HPDE6-E6E7 (cell line): ENCODE results near the gene CORO2A.
"Not testable (repeated sequence)": the region's sequence is repeated elsewhere in the genome, so short reads cannot be mapped to it uniquely, and the experiment has no call there.

Experiments used
- DNase-seq: peaks from one replicate; pipeline ENCODE4 v3.0.0; 2011; ENCODE audit warnings: missing footprints; ENCODE audit errors: extremely low spot score

Gene CORO2A

GRCh38 chr9:98191671-98192502 is 550 bp downstream of the CORO2A start:
- DNase-seq: peak; percentile 54

GRCh38 chr9:98191181-98191608 is 1.2 kb downstream of the CORO2A start:
- DNase-seq: no peak

- DNase-seq: no peak
Observed at GRCh38 chr9:98190757-98191105, 1.7 kb downstream of the CORO2A start.

DNA sequence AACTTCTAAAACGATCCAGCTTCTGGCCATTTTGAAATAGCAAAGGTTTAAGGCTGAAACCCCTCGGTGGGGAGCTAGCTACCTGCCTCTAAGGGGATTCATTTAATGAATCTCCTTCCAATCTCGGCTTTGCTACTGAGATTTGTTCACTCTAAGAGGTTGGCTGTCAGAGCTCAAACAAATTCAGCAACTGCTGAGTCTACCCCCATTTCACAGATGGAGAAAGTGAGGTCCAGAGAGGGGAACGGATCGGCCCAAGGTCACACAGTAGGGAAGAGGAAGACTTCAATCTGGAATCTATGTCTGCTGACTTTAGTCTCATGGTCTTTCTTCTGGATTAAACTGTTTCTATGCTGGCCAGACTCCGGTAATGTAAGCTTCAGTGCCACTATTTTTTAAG is 3.0 kb downstream of the CORO2A start:
- DNase-seq: no peak

DNA sequence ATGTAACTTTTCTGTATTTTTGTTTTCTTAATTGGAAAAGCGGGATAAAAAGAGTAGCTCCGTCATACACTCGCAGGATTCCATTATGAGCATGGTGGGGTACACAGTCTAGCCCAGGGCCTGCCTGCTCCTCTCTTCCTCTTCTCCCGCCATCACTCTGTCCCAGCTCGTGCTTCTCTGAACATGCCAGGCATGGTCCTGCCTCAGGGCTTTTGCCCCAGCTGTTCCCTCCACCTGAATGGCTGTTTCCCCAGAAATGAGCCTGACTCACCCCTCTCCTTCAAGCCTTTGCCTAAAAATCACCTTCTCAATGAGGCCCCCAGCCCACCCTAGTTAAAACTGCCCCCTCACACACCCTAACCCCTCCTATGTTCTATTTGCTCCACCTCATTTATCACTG is 4.5 kb downstream of the CORO2A start:
- no peak for DNase-seq

DNA sequence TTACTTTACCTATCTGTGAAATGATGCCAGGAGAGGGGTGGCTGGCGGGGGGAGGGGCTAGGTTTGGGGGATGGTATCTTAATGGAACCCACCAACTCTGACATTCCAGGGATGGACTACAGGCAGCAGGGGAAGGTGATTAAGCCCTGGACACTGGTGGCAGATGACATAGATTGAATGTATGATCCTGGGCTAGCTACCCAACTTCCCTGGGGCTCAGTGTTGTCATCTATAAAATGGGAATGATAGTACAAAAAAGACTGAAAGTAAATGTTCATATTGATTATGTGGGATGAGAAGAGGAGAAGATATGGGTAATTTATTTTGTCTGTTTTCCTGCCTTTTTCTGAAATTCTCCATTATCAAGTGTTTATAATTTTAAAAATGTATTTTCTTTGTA is 6.2 kb downstream of the CORO2A start:
- DNase-seq: no peak

GRCh38 chr9:98185611-98186171 is 6.7 kb downstream of the CORO2A start:
- DNase-seq: no peak

DNA sequence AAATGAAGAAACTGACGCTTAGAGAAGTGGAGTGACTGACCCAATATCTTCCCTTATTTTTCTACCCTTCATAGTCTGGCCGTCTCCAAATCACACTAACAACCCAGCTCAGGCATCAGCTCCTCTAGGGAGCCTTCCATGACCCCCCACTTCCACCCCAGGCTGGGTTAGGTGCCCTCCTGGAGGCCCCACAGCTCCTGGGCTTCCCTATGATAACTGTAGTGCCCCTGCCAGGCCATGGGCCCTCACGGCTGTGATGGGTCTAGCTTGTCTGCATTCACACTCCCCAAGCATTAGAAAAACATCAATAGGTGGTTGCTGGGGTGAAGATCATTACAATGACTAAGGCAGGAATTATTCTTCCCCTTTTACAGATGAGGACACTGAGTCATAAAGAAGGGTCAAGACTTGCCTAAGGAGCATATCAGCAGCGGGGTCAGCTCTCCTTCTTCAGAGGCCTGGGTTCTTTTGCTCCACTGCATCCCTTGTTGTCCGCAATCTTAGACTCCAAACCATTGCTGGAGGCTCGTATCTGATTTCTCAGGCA is 7.3 kb downstream of the CORO2A start:
- no peak for DNase-seq

- no peak for DNase-seq
Observed at GRCh38 chr9:98184326-98184725, 8.1 kb downstream of the CORO2A start.

DNA sequence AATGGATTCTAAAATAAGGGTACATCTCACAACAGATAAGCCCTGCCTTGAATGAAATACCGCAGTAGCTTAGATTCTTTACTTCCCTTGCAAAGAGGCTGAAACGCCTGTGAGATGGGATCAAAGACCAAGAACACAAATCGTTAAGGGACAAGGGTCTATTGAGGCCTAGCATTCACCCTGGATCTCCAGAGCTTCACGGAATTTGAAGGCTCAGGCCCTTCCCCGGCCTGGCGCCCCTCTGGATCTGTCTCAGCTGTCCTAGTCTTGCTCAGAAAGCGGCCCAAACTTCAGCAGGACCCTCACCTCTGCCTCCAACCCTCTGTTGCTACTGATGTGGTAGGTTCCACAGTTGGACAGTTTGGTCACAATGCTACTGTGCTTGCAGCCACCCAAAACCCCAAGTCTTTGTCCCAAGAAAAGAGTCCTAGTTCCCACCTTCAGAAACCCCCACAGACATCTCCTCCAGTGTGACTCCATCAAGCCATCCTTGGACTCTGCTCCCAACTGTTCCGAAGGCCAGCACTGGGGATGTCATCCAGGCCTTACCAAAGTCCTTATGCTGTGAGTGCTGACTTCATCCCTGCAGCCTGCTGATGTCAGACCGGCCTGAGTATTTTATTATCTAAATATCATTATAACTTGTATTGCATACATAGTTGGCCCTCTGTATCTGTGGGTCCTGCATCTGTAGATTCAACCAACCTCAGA is 9.4 kb downstream of the CORO2A start:
- DNase-seq: no peak

DNA sequence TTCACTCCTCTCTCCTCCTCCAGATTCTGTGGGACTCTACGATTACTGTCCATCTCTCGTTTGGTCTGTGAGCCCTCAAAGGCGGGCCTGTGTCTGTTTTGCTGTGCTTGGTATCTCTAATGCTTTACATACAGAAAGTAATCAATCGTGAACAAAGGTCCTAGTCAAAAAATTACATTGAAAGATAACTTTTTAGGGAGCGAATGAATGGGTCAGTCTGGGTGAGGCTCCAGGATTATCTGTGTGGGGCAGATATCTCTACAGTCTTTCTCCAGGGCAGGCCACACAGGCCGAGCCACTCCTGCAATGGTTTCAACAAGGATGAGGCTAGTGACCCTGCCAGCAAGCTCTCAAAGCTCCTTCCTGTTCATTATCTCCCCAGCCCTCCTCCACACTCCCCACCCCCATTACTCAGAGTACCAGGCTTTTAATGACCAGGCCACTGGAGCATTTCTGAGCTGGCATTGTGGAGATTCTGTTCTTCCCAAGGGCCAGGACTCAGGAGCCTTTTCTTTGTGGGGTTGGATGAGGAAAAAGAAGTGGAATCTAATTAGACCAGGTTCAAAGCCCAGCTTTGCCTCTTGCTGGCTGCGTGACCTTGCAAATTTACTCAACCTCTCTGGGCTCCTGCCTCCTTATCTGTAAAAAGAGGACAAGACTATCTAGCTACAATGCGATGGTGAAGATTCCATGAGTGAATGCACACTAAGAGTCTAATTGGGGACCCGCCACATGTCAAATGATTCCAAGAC is 10.2 kb downstream of the CORO2A start:
- DNase-seq: no peak

- DNase-seq: no peak
Observed at GRCh38 chr9:98181746-98182068, 10.7 kb downstream of the CORO2A start.

DNA sequence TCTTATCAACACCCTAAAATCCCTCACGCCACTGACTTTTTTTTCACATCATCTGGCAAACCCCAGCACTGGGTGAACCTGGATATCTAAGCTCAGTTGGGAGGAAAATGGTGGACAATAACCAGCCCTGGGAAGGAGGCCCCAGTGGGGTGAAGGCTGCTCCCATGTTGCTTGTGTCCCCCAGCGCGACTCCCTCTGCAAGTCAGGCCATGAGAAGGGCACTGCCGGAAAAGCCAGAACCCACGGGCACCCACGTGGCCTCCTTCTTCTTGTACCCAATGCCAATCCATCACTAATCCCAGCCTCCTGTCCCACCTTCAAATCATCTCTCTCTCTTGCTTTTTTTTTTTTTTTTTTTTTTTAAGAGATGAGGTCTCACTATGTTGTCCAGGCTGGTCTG is 11.4 kb downstream of the CORO2A start:
- no peak for DNase-seq

DNA sequence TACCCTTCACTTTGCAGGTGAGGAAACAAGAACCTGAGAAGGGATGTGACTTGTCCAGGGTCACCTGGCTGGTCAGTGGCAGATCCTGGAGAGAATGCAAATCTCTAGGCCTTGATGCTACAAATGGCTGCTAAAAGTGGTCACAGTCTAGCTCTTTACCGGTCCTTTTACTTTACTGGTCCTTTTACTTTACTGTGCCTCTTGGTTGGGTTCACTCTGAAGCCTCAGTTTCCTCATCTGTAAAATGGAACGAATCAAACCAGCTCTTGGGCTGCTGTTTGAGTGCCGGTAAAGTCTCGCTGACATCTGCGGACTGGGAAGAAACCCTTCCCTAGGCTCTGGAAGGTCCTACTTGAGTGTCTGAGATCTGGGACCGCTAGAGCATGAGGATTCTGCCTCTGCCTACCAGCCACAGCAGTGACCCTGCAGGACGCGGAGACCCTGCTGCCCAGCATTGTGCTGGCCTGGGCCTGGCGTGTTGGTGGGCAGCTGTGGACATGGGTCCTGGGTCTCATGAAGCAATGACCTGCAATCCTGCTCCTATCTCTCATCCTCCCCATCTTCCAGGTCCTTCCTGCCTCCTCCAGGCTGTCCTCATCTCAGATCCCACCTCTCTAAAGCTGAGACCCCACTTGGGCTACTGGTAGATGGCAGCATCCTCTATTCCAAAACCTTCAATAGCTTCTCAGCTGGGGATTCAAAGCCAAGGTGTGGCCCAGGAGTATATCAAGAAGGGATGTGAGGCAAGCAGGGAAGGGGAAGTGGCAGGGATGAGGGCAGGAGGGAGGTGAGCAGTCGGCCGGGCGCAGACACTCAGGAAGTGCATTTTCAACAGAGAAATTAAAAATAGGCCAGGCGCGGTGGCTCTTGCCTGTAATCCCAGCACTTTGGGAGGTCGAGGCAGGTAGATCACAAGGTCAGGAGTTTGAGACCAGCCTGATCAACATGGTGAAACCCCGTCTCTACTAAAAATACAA is 13.3 kb downstream of the CORO2A start:
- DNase-seq: no peak

GRCh38 chr9:98176391-98177259 is 15.8 kb downstream of the CORO2A start:
- DNase-seq: no peak

DNA sequence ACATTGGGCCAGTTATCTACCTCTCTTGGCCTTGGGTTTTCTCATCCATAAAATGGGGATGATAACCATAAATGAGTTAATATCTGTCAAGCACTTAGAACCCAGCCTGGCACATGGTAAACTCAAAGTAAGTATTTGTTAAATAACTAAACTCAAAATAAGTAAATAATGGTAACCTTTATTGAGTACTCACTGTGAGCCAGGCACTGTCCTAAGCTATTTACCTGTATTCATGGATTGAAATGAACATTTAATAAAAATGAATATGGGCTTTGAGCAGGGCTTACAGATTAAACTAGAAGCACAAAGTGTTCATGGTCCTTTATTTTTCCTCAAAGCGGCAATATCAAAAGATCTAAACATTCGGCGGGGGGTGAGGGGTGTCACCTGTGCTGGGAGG is 16.7 kb downstream of the CORO2A start:
- no peak for DNase-seq

- DNase-seq: no peak
Observed at GRCh38 chr9:98175028-98175569, 17.3 kb downstream of the CORO2A start.

- not testable (repeated sequence) for DNase-seq
Observed at GRCh38 chr9:98174502-98174918, 17.9 kb downstream of the CORO2A start.

DNA sequence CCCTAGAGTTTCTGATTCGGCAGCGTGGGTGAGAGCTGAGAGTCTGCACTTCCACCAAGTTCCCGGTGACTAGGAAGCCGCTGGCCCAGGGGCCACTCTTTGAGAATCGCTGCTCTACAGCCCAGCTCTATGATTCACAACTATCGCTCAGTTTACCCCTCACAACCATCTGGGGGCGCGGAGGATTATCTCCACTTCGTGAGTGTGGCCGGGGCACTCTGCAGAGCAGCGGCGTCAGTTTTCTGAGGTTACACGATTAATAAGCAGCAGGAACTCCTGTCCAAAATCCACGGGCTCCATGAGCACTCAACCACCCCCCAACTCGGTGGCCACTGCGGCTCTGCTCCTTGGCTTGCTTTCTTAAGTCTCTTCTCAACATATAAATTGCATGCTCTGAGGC is 19.3 kb downstream of the CORO2A start:
- no peak for DNase-seq

DNA sequence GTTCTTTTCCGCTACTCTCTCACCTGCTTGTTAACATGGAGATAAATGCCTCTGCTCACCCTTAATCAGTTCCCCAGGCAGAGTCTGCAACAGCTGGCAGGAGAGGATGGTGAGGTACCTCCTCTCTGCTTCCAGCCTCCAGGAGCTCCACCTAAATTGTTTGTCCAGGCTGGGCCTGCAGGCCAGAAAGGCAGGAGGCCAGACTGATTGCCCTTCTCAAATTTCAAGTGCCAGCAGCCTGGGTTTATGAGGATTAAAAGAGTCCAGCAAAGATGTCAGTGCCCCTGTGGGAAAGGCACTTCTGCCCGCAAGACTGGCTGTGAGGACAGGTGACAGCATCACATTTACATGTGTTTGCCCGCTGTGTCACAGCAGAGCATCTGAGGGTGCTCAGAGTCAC is 19.8 kb downstream of the CORO2A start:
- DNase-seq: no peak
